IPS DF 4.7 (cell line): Measurements from ENCODE around the gene FMN2.
"Not testable (repeated sequence)": the region's sequence is repeated elsewhere in the genome, so short reads cannot be mapped to it uniquely, and the experiment has no call there.

Experiments used
- DNase-seq: peaks from one replicate; pipeline ENCODE4 v3.0.0-alpha.2; 2013; ENCODE audit warnings: low spot score; ENCODE audit errors: extremely low read depth

The FMN2 gene

DNA sequence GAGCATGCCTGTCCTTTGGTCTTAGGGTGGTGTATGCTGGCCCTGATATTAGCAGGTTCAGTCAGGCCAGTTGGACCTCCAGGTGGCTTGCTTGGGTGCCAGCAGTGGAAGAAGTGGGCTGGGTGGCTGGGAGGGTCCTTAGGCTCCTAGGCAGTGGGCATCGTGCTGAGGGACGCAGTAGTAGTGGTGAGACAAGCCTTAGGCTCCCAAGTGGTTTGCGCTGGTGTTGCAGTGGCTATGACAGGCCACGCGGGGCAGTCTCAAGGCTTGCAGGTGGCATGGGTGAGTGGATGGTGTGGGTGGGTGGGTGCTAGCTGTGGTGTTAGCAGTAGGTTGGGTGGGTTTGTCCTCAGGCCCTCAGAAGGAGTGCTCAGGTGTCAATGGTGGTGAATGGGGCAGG, 162.3 kb downstream of the FMN2 start:
- DNase-seq = no peak

DNA sequence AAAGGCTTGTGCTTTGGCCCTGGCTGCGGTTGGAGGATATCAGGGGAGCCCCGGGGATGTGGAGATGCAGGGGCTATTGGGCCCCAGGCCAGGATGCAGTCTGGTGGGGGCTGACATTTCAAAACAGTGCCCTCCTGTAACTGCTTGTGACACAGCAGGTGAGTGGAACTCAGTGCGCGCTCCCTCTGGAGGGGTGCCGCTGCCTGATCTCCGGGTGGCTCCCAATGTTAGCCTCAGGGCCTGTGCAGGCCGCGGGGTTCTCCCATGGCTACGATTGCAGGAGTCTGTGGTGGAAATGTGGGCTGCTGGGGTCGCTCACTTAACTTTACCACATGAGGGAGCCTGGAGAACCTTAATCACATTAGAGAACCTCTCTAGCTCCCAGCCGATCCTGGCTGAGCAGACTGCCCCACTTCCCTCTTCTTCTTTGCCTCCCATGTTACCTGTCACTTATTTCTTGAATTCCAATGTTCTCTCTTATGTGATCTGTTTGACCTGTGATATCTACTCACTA, 163.2 kb downstream of the FMN2 start:
- DNase-seq = no peak

DNA sequence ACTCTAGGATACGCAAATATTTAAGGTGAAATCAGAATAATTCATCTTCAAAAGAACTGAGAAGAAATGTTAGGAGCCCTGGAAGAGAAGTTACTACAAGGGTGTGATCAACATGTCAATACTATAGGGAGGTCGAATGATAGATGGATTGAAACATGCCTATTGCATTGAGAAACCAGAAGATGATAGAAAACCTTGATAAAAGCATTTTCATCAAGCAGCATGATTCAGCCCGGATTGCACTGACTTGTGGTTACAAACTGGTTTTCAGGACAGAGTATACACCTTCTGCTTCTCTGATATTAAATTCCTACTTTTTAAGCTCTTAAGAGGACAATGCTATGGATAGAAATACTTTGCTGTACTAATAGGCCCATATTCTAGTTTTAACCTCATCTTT, 164.2 kb downstream of the FMN2 start:
- no peak for DNase-seq

DNA sequence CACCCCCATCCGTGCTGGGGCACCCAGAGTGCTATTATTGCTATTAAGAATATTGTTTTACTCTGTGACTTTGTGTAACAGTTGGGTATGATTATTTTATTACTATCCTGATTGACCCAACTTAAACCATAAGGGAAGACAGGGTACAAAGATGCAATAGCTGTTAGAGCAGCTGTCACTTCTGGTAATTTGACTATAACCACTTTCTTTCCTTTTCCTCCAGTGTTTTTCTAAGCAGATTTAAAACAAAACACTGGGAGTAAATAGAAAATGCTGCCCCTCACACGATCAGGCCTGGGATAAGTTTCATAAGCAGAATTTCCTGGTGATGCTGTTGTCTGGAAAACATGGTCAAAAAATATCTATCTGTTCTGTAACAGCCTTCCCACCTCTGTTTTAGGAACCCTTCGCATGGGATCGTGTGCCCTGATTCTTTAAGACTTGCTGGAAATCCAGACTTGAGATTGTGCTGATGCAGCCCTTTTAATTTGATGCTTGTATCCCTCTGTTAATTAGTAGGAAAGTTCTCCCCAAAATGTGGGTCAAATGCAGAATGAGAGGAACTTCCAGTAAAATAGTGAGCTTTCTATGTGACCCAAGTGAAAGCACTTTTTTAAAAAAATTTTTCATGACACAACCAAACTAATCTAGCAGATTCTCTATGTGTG, 165.3 kb downstream of the FMN2 start:
- DNase-seq = no peak

DNA sequence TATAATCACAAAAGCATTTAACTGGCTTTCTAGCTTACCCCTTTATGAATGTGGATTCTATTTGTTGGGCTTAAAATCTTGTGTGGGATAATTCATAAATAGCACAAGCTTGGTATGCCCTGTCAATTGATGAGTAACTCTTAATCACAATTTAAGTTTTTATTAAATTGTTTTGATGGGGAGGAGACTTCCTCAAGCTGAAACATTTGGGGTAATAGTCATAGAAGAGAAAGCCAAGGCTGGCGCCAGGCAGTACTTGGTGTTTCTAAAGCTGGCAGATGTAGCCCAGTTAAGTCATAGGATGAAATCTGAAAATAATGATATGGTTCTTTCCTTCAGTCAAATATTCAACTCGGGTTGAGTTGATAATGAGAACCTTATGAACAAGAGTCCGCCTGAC, 167.2 kb downstream of the FMN2 start:
- DNase-seq = no peak

DNA sequence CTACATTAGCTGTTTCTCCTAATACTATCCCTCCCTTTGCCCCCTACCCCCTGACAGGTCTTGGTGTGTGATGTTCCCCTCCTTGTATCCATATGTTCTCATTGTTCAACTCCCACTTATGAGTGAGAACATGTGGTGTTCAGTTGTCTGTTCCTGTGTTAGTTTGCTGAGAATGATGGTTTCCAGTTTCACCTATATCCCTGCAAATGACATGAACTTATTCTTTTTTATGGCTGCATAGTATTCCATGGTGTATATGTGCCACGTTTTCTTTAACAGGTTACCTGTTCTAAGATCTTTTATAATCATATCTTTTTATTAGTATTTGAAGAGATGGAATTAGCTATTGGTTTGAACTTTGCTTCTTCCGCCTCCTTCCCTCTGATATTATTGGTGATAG, 172.8 kb downstream of the FMN2 start:
- DNase-seq = not testable (repeated sequence)

DNA sequence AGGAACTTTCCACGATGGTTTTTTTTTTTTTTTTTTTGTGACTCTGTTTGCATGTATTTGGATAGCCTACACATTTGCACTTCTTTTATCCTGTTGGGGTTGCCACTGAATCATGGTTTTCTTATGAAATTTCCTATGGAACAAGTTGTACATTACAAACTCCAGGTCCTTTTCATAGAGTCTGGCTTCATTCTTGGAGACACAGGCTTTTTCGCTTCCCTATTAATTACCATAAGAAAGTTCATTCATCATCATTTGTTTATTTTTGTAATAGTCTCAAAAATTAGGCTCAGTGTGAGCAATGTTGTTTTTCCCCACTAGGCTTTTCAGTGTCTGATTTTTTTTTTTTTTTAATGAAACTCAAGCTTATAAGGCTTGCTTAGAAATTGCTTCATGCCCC, 179.4 kb downstream of the FMN2 start:
- no peak for DNase-seq

DNA sequence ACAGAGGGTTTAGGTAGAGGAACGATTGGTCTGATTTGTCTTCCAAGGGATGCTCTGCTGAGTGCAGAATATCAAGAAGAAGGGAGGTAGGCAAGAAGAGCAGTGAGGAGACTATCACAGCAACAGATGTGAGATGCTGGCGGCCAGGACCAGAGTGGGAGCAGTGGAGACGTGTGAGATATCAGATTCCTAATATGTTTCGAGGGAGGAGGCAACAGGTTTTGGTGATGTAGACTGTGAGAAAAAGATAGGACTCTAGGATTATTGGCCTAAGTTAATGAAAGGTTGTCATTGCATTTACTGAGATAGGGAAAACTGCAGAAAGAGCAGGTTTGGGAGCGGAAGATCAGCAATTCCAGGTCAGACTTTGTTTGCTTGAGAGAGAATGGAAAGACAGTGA, 182.9 kb downstream of the FMN2 start:
- DNase-seq = no peak

DNA sequence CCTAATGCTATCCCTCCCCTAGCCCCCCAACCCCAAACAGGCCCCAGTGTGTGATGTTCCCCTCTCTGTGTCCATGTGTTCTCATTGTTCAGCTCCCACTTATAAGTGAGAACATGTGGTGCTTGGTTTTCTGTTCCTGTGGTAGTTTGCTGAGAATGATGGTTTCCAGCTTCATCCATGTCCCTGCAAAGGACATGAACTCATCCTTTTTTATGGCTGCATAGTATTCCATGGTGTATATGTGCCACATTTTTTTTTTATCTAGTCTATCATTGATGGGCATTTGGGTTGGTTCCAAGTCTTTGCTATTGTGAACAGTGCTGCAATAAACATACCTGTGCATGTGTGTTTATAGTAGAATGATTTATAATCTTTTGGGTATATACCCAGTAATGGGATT, 183.5 kb downstream of the FMN2 start:
- DNase-seq = not testable (repeated sequence)

DNA sequence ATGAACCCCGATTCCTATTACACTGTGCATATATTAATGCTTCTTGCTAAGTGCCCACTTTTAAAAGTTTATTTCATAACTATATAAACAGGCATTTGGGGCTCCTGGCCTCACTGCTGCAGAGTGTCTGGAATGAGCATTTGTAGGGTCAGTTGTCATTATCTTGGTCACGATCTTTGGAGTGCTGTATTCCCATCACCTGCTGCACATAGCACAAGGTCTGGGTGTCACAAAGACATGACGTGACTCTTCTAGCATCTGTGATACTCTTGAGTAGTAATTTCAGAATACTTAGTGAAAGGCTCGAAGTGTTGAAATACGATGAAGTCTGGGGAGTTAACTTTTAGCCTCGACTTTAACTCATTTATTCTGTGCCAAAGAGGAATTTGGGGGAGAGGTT, 186.4 kb downstream of the FMN2 start:
- DNase-seq = no peak

DNA sequence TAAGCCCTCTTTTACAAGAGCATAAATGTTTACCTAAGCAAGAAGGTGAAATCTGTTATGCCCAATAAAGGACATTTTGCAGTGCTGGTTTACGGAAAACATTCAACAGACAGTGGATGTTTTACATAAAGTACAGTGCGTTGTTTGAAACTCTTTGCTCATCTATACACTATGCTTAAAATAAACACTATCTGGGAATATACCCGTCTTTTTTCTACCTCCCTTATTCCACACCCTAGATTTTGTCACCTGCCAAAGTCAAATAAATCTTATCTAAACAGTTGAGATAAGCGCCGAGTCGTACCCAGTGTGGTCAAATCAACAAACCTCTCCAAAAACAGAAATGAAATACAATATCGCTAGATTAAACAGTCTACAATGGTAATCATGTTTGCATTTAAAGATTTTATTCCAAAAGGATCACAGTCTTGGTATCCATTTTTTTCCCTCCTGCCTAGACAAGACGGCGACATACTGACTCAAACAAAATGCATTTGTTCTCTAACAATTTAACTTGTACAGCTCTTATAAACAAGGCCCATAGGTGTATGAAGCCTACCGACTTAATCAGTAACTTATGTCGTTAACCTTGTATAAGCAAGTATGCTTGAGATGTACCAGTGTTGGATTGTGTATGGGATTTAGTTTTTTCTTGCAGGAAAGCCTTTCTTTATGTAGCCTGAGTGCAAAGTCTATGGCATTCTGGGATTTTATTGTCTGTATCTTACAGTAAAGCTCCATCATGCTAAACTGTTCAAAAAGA, 189.1 kb downstream of the FMN2 start:
- DNase-seq = no peak

DNA sequence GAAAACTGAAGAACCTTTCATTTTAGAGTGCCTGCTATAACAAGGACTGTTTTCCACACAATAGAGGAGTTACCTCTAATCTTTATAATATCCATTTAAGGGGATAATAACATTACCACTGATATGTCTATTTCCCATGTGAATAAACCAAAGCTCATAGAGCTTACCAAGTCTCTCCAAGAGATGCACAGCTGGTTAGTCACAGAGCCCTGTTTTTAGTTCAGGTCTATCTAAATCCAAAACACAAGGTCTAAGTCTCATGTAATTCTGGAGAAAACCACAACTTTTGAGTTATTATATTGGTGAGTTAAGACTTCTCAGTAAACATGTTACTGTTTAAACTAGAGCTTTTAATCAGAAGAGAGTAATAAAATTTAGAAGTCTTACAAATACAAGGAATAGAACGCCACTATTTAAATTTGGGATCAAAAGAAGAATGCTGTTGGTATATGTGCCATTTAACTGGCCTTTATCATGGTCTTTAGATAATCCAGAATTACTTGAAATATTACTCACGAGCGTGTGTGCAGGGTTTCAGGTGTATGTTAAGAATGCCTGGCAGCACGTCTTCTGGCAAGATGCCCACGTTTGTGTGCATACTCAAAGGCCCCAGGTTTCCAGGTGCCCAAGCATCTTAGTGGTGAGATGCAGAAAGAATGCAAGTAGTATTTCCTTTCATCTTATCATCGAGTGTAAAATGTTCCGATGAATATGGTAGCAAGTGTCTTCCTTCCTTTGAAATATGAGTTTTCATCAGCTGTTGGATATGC, 190.6 kb downstream of the FMN2 start:
- no peak for DNase-seq

DNA sequence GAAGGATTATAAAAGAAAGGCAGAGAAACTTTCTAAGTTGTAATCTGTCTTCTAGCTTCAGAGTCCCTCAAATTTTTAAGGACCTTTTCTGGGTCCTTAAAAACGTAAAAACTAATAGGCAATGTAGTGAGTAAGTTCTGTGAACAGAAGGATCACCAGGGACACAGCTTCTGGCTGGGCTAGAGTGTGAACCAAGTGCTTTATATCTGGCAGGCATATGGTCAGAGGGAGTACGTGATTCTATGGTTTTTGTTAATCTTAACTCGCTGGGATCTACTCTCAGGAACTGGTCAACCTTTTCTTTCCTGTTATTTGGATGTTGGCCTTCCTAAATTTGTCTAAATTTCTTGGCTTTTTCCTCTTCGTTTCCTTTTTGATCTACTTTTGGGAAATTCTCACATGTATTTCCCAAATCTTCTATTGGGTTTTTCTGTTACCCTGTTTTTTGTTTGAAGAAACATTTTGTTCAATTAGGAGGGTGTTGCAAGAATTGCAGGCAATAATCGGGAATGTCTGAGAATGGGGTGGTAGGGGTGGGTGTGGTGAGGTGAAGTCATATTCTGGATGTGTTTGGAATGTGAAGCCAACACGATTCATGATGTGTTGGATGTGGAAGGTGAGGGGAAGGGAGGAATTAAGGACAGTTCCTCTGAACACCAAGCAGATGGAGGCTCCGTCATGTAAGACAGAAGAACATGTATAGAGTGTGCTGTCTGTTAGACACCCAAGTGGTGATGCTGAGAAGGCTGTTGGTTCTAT, 193.2 kb downstream of the FMN2 start:
- no peak for DNase-seq

DNA sequence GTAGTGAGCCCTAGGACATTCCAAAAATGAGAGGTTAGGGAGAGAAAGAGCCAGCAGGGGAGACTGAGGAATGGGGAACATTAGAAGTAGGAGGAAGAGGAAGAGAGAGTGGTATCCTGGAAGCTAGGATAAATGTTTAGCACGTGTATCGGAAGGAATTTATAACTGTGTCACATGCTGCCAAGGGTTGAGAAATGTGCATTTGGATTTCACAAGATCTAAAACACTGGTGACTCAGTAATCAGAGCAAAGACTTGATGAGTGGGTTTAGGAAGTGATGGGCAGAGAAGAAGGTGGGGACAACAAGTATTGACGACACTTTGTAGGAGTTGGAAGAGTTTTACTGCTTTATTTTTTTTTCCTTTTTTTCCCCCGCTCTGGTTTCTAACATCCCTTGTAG, 193.9 kb downstream of the FMN2 start:
- DNase-seq = no peak

DNA sequence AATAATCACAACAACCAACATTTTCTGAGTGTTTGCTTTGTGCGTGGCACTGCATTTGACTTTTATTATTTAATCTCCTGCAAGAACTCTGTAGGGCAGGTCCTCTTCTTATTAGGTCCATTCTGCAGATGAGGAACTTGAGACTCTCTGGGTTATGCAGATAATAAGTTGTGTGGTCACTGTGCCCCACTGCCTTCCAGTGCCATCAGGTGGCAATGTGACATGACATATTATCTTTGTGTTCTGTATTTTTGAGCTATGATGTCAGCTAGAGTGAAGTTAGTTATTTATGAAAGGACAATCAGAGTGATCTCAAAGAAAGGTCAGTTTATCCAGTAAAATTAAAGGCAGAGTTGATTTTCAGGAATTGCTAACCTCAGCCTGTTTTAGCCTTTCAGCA, 196.0 kb downstream of the FMN2 start:
- no peak for DNase-seq

DNA sequence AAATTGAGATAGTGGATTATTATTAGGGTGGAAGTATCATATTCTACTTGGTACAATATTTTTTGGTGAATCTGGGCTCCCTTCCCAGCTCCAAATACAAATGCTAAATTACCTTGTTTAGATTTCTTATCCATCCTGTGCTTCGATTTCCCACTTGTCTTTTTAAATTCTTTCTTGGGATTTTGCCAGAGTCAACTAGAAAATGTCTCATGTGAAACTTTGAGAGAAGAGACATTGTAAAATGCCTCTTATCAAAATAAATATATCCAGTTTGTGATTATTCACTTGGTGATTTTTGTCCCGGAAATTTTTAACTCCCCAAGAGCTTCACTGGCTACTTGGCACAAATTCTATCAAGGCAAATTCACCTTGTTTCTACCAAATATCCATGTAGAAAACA, 202.0 kb downstream of the FMN2 start:
- no peak for DNase-seq

DNA sequence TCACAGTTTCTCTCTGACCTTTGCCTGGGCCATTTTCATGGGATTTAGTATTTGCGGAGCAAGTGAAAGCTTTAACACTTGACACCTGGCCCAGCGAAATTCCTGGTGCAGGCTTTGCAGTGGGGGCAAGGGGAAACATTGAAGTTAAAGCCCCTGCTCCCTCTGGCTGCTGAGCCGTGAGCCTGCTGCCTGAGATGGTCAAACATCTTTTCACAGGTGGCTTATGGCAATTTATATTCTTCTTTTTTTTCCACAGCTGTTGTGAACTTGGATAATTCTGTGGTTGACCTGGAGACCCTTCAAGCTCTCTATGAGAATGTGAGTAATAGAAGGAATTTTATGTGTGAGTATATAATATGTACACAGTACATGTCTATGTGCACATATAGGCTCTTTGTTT, 202.9 kb downstream of the FMN2 start:
- no peak for DNase-seq

DNA sequence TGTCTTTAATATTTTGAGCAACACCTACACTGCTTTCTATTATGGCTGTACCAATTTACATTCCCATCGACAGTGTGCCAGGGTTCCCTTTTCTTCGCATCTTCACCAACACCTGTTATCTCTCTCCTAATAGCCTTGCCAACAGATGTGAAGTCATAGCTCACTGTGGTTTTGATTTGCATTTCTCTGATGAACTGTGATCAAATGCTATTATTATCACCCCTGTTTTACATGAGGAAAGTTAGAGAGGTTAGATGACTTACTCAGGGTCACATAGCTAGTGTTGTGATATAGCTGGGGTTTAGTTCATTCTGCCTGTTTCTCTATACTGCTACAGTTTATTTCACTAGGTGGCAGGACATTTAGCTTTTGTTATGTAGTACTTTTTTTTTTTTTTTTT, 204.1 kb downstream of the FMN2 start:
- DNase-seq = no peak

DNA sequence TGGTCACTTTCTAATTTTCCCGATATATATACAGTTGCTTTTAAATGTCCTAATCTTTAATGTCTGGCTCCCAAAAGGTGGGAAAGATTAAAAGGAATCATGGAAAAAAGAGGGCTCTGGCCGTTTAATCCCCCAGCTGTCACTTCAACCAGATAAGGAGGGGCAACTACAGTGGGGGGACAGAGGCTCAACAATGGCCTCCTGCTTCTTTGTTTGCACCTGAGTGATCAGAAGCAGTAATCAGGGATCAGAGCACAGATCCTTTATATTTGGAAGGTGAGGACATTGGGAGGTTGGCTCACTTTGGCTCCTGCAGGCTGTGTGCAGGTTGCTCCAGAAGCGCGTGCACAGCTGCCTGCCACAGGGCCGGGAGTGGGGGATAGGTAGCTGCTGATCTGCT, 212.8 kb downstream of the FMN2 start:
- DNase-seq = no peak

DNA sequence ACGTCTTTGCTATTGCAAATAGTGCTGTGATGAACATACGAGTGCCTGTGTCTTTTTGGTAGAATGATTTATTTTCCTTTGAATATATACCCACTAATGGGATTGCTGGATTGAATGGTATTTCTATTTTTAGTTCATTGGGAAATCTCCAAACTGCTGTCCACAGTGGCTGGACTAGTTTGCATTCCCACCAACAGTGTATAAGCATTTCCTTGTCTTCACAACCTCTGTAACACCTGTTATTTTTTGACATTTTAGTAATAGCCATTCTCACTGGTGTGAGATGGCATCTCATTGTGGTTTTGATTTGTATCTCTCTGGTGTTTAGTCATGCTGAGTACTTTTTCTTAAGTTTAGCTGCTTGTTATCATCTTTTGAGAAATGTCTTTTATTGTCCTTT, 215.0 kb downstream of the FMN2 start:
- DNase-seq = no peak

DNA sequence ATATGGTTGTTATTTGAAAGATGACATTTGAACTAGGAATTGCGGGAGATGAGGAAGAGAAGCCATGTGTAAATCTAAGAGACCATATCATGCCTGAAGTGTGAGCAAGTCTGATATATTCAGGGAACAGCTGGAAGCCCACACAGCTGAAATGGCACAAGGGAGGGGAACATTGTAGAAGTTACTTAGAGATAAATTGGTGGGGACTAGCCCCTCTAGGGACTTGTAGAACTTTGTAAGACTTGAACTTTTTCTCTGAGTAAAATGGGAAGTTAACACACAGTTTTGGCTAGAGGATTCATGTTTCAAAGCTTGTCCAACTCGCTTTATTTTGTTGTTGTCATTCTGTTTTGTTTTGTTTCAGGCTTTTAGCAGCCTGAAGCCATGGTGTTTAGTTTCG, 216.4 kb downstream of the FMN2 start:
- DNase-seq = no peak

DNA sequence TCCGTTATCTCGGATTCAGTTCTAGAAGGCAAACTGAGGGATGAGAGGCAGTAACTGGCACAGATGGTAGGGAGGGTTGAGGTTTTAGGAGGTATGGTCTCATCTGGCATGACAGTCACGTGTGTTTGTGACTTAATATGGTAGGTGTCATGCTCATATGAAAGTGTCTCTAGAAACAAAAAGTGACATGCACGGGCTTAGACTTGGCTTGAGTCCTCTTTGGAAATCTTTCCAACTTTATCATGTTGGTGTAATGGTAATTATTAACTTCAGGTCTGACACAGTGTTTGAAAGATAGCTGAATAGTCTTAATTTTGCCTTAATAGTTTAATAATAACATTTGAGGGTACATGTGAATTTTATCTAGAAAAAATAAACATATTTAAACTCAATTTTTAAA, 218.1 kb downstream of the FMN2 start:
- no peak for DNase-seq
